NOMO-1 (cell line): ENCODE data around the gene ZNF506.
"Not testable (repeated sequence)": the region's sequence is repeated elsewhere in the genome, so short reads cannot be mapped to it uniquely, and the experiment has no call there.

Experiments
- DNase-seq, 2 experiments: peaks; one replicate each; lab custom pipeline; 2025; ENCODE audit not compliant: unreplicated experiment in 2 of 2; lab: John Stamatoyannopoulos, UW

Gene ZNF506

DNA sequence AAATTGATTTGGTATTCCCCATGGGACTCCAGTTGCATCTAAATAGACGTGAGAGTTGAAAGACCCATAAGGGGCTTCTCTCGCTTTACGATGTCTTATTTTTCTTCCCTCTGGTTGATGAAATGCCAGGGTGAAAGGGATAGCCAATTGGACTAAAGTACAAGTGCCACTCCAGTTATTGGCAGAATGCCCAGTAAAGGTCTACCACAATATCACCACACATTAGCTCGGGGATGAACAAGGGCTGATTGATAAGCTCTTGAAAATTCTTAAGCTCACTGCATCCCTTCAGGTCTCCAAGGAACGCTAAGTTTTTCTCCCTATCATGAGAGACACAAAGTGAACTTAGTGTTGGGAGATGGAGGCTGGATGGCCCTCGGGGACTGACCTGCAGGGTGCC, 39.8 kb downstream of the ZNF506 start:
- not testable (repeated sequence) for DNase-seq

DNA sequence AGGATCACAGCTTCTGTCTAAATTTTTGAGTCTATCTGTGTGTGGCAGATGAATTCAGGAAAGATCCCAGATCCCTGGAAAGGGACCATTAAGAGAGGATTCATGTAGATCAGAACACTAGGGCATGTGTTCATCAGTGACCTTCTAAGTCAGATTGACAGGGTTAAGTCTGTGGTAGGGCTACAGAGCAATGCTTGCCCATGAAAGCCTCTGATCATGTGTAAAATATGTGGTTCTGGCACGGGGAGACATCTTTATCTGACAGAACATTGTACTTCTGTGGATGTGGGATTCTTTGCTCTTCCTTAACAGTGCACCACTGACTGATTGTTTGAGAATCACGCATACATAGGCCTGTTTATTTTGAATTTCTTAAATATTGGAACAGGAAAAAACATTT, 42.9 kb downstream of the ZNF506 start:
- DNase-seq: no peak

DNA sequence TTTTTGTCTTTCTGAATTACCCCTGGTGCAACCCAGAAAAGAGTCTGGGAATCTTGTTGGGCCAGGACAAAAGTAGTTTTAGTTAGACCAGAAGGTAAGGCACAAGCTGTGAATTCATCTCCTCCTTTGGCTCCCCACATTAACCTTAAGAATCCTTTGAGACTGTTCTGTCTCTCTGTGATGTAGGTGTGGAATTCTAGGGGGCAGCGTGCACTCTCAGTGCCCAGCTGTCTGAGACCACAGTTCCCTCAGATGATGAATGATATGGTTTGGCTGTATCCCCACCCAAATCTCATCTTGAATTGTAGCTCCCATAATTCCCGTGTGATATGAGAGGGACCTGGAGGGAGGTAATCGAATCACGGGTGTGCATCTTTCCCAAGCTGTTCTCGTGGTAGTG, 43.9 kb downstream of the ZNF506 start:
- DNase-seq: no peak

DNA sequence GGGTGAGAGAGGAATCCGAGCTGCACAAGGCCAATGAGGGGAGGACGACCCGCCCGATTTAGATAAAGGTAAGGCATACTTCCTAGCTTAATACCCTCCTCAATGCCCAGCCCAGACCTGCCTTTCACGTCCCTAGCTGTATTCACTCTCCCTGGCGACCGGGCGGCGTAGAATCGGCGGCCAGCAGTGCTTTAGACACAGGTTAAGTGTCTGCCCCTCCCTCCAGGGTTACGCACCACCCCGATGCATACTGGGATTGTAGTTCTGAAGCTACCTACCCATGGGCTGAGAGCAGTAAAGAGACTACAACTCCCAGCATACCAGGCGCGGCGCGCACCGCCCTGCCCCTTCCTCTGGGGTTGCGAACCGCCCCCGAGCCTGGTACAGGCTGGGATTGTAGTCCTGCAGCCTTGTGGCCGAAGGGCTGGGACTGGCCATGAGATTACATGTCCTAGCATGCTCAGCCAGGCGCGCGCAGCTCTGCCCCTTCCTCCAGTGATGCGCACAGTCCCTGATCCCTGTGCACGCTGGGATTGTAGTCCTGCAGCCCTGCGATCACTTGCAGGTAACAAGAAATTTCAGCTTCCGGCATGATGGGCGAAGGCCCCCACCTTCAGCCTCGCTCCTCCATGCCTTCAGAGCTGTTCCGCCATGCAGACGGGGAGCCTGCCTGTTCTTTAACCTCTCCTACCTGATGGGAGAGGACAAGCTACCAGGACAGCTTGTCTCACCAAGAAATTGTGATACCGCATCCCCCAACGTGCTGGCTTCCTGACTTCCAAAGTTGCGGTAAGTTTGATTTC, 45.1 kb downstream of the ZNF506 start:
- DNase-seq: peak; percentile 97 to 98

DNA sequence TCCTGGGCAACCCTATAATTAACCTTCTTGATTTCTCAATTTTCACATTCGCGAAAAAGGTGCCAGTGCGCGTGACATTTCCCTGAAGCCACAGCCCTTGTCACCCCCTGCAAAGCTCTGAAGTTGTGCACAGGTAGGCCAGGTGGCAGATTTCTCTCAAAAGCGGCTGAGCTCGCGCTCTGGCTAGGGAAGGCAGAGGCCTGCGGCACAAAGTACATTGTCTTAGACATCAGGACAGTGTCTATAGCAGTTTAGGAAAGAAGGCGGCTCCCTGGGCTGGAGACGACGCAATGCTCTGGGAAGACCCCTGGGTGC, 45.7 kb downstream of the ZNF506 start:
- no peak for DNase-seq

DNA sequence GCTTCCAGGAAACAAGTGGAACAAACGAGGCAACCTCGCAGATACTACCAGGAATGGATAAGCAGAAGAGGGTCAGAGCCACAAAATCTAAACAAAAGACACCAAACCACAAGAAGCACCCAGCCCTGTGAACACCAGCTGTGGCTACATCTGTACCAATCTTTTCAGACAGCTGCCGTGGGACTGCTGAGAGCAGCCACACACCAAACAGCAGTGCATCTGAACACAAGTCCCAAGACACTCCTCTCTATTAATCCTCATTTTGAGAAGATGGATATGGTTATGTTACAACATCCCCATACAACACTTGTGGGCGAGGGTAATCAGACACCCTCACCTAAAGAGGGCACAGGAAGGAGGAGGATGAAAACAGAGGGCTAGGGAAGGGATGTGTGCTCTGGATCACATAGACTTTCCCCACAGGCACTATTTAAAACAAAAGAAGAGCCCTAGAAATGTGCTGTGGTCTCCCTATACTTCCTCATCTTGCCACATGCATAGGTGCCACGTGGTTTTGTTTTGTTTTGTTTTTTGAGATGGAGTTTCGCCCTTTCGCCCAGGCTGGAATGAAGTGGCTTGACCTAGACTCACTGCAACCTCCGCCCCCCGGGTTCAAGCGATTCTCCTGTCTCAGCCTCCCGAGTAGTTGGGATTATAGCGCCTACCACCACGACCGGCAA, 47.1 kb downstream of the ZNF506 start:
- DNase-seq: peak in 1 of 2 experiments; percentile 5

DNA sequence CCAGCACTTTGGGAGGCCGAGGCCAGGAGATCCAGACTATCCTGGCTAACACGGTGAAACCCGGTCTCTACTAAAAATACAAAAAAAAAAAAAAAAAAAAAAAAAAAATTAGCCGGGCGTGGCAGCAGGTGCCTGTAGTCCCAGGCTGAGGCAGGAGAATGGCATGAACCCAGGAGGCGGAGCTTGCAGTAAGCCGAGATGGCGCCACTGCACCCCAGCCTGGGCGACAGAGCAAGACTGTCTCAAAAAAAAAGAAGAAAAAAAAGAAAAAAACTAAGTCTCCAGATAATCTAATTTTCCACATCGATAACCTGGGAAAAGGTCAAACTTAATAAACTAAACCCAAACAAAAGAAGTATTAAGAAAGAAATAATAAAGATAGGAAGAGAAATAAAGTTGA, 49.6 kb downstream of the ZNF506 start:
- not testable (repeated sequence) for DNase-seq

DNA sequence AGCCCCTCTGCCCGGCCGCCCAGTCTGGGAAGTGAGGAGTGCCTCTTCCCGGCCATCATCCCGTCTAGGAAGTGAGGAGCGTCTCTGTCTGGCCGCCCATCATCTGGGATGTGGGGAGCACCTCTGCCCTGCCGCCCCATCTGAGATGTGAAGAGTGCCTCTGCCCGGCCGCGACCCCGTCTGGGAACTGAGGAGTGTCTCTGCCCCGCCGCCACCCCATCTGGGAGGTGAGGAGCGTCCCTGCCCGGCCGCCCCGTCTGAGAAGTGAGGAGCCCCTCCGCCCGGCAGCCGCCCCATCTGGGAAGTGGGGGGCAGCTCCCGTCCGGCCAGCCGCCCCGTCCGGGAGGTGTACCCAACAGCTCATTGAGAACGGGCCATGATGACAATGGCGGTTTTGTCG, 51.6 kb downstream of the ZNF506 start:
- not testable (repeated sequence) for DNase-seq

DNA sequence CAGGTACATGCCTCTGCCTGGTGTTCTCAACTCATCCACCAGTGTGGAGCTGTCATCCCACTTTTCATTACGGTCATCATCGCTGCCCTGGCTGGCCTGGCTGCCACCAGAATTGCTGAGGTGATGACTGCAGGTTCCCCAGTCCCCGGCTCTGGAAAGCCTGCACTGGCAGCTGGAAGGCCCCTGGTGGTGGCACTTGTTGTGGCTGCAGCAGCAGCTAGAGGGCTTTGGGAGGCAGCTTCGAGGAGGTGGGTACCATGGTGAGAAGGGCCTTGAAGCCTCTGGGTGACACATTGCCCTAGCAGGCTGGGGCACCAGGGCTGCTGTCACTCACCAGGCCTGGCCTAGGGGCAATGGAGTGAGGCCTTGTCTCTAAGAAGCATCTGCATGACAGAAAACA, 63.4 kb downstream of the ZNF506 start:
- DNase-seq: no peak

DNA sequence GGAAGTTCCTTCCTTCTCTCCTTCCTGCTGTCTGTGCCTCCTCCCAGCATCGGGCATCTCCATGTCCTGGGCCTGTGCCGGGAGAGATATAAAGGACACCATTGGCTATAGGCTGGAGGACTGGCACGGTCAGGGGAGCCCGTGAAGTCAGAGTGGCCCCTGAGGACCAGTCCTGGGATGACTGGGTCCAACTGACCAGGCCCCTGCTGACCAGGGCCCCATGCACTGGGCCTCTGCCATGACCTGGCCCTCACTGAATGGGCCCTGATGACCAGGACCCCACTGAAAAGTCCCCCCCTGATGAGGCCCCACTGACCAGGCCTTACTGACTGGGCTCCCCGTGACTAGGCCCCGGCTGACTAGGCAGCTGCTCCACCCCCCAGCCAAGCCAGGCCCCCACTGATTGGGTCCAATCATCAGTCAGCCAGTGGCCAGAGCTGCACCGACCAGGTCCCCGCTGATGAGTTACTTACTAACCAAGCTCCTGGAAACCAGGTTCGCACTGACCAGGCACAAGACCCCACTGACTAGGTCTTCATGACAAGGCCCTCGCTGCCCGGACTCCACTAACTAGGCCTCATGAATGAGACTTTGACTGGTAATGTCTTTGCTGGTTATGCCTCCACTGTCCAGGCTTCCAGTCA, 68.7 kb downstream of the ZNF506 start:
- DNase-seq: no peak

DNA sequence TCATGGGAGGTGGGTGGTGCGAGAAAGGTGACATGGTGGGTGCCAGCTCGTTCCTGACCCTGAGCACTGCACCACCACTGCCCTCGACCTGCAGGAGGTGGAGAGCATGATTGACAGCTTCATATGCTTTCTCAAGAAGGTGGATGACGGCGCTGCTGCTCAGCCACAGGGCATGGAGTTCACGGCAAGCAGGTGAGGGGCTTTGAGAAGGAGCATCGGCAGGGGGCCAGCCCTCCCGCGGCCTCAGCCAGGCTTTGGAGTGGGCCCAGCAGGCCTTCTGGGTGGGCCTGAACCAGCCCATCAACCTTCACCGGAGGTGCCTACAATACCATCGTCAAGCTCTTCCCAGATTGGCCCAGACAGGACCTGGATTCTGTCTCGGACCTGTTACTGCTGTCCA, 69.7 kb downstream of the ZNF506 start:
- DNase-seq: no peak

DNA sequence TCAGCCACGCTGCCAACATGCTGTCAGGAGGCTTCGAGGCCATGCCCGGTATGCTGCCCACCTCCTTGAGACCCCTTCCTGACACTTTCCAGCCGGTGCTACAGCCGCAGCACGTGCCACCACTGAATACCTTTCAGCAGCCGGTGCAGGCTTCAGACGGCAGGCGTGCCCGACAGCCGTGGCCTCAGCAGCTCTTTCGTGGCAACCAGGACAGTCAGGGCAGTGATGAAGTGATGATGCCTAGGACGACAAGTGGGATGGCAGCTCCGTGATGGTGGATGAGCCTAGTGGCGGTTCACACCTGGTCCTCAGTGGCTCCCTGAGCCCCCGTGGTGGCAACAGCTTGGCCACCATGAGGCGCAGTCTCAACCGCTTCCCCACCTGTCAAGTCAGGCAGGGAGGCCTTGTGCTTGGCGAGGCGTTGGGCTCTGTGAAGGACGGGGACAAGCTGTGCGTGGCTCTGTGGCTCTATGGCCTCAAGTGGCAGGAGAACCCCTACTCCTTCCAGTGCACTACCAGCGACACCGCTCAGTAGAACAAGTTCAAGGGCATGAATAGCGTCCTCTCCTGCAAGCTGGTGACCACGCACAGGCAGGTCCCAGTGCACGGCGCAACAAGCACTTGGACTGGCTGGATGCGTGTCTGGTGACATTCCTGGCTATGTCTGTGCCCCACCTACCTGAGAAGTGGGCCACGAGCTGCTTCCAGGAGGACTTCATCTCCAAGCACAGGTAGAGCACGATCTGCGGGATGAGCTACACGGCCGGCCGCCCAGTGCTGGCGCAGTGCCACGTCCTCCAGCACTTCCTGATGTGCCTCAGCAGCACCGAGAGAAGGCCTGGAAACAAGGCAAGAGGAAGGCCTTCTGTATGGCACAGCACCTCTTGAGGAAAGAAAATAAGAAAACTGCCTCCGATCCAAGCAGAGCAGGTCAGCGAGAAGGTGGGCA, 70.4 kb downstream of the ZNF506 start:
- DNase-seq: no peak

DNA sequence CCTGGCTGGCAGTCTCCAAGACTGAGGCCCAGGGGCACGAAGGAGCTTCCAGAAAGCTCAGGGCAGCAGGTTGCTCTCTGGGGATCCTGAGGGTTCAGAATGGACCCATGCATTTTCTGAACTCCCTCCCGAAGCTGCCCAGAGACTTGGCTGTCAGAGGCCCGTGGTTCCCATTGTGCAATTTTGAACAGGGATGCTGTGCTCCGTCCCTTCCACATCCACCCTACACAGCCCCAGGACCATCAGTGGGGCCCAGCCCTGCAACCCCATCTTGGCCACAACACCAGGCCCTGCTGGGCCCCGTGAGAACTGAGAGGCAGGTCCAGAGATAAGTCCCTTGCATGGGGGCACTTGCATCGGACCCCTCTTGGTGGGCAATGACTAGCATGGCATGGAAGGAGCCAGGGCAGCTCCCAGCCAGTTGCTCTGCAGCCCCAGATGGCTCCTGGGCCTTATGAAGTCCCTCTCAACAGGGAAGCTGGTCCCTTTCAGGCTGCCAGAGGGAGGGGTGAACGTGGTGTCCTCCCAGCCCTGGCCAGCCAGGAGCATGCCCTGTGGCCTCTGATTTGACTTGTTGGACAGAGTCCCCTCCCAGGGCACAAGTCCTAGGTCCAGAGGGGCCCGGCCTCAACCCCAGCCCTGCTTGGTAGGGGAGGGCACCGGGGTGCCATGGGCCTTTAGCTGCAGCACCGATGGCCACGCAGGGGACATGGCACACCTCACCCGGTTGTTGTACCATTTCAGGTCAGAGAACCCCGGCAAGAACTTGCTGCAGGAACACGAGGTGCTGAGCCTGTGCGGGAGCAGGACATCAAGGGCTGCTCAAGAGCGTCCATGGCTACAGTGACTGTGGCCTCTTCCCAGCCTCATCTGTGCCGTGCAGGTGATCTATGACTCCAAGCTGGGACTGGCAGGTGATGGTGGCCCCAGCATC, 71.4 kb downstream of the ZNF506 start:
- DNase-seq: no peak

DNA sequence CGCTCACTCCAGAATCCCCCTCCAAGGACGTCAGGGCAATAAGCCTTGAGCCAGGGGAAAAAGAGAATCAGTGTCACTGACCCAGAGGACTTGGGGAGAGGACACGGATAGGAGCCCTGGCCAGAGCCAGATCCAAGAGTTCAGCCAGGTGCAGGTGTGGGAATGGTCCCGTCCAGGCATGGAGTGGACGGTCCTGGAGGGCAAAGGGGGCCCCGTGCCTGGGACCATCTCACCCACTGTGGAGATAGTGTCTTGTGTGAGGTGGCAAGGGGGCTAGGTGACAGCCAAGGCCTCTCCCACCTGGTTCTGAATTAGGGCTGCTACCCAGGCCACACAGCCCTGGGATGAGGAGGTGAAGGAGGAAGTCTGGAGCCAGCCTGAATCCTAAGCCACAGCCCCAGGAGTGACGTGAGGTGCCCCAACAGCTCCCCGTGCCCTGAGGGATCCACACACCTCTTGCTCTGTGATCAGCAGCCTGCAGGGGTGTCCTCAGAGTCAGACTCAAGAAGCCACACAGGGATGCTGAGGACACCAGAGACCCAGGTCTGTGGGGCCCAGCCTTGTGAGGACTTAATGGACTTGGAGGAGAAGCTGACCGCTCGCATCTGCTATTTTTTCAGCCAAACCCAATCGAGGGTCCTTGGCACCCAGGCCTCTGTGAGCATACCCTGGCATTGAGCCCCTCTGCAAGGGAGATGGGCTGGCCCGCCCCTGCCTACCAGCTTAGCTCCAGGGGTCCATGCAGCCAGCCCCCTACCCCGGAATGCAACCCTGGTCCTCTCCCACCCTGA, 72.2 kb downstream of the ZNF506 start:
- DNase-seq: no peak

DNA sequence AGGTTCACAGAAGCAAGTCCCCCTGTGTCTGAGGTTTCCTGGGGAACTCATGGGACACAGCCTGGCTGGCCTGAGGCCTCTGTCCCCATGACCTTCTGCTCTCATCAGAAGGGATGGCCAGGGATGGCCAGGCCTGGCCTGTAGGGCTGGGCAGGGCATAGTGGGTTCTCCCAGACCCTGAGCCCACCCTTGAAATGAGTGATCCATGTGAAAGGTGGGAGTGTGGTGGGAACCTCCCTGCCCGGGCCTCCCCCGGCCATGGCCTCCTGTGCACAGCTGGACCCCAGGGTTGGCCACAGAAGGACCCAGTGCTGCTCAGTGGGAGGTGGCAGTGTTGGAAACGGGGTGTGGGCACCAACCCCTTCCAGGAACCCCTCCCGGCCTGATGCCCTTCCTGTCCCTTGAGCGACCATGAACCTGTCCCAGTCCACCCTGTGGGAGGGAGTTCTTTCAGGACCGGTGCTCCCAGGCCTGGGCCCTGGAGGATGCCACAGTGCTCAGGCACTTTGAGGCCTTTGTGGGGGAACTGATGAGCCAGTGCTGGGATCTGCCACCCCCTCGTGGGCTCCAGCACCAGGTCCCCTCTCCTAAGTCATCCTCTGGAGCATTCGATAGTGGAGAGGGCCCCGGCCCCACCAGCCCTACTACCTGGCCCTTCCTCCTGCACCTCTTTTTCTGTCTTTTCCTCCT, 73.2 kb downstream of the ZNF506 start:
- DNase-seq: no peak

DNA sequence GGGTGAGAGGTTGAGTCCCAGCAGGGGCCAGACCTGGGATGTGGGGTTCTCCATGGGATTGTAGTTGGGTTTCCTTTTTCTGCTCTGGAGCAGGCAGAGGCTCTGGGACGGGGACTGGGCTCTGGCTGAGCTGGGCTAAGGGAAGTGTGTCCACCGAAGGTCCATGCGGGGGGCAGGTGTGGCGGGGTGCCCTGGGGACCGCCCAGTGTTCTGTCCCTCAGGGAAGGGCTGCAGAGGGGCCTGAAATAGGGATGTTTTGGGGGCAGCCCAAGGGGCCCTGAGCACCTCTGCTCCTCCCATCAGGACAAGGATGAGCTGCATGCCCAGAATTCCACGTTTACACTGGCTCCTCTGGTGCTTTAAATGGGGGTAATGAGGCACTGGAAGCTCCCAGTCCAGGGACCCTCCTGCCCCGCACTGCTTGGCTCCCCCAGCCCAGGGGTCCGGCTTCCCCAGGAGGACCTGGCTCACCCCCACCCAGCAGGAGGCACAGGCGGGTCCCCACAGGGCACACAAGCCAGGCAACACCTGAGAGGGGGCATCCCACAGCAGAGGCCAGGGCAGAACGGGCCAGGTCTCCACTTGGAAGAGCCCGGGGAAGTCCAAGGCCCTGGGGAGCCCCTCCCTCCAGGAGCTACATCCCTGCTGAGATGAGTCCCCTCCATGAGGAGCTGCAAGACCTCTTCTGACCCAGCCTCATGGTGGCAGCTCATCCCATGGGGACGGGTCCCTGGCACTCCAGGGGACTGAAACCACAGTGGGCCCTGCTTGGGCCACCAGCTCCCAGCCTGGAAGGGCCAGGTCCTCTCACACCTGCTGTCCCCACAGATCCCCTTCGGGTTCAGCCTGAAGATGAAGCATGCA, 74.0 kb downstream of the ZNF506 start:
- no peak for DNase-seq
